CD4-positive, alpha-beta T cell treated with Interleukin-1 beta for 1 hour (primary cell): ENCODE results near the gene PLEKHS1.

Source experiments
- DNase-seq, 2 donors: peaks; one replicate each; pipeline ENCODE4 v3.0.0-alpha.2; 2020 to 2022

Gene PLEKHS1

DNA sequence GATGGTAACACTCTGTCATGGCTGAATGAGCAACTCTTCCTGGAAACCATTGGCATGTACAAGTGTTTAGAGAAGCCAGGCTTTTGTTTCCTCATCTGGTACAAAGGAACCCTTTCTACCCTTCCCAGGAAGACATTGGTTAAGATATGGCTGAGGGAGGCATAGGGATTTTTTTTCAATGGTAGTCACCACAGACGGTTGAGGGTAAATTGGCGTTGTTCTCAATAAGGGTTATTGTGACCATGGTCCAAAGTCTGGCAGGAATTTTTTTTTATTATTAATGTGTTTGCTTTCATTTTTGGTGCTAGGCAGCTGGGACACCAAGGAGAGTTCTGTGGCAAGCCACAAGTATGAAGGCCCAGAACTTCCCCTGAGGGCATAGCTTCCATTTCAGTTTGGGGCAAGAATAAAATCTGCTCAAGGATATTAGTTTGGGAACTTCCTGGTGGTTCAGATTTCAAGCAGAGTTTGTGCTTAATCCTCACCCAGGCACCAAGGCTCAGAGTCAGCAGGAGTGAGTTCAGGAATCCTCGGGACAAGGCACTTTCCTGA, at the start of gene PLEKHS1:
TSS of gene PLEKHS1 (plus strand) at position 502 of the 552 bp plus-strand sequence. CDS start 3,596 bp downstream, outside the sequence.
- no peak for DNase-seq

GRCh38 chr10:113704637-113705343, 46.7 kb upstream of the PLEKHS1 start:
- DNase-seq = peak in 1 of 2 donors; percentile 31

GRCh38 chr10:113705344-113705652, 46.2 kb upstream of the PLEKHS1 start:
- no peak for DNase-seq

DNA sequence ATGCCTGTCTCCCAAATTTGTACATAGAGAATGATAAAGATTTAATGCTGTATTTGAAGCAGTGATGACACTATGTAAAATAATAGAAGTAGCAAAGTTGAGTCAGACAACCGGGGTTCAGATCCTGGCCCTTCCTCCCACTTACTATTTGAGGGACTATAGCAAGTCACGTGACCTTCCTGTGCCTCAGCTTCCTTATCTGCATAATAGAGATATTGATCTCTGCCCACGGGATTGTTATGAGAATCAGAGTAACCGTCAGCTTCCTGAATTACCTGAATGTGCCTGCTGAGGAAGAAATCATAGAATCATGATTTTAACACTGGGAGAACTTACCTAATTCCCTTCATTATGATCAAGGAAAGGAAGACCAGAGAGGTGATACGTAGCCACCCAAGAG, 44.9 kb upstream of the PLEKHS1 start:
- no peak for DNase-seq

DNA sequence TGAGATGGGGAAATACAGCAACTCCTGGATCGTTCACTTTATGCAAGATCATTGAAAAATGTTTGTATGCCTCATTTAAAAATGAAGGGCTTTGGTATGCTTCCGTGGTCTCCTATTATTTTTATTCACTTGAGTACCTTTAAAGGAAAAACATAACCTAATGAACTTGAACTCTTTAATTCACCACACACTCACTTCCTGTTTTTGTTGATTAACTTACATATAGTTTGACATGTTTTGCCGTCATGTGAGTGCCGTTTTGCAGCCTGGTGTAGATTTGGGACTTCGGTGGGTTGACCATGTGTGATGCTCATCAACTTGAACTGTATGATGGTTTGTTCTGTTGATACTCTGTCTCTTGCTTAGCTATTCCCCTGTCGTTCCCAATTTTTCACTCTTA, 42.8 kb upstream of the PLEKHS1 start:
- no peak for DNase-seq

GRCh38 chr10:113709221-113709838, 42.2 kb upstream of the PLEKHS1 start:
- no peak for DNase-seq

DNA sequence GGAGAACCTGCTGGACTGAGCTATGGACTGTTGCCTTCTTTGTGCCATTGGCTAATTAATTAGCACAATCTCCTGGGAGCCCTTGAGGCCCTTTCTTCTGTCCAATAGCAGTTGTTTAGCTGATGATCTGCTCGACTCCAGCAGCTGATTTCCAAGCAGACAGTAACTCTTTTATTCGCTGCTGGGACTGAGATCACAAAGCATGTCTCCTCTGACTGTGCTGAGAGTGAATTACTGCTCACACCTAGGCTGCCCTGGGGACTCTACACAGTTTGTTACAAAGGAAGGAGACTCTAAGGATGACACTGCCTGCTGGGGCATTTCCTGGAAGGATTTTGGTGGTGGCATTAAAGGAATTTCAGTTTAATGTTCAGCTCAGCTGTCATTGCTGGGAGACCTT, 40.3 kb upstream of the PLEKHS1 start:
- DNase-seq = no peak

GRCh38 chr10:113712024-113712423, 39.5 kb upstream of the PLEKHS1 start:
- no peak for DNase-seq

DNA sequence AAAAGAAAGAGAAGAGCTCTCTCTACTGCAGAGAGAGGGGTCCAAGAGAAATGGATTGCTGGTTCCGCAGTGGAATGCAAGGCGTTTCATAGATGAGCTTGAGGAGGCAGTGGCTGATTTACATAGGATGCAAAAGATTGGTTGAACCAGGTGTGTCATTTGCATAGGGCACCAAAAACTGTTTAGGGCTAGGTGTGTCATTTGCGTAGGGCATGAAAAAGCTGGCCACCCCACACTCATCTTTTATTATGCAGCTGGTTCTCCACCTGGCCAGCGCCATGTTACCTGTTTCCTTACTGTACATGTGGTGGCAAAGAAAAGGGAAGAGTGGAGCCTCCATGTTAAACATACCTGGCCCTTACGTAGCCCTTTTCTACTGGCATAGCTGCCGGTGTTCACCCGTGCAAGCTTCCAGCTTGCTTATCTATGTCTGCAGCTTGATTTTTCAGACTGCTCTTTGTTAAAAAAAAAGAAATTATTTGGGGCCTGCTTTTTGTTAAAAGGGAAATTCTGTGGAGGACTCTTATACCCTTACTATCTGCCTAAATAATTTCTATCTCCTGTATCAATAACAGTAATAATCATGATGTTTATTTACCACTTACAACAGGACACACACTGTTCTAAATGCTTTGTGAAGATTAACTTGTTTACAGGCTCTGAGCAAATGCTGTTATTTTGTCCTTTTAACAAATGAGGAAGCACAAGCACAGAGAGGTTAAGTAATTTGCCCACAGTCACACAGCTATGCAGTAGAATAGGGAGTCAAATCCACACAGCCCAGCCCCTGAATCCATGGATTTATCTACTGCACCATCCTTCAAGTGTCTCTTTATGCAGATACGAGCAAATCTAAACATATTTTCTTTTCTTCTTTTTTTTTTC, 38.5 kb upstream of the PLEKHS1 start:
- no peak for DNase-seq

GRCh38 chr10:113713640-113713982, 37.9 kb upstream of the PLEKHS1 start:
- DNase-seq = no peak

- DNase-seq = no peak
Observed at GRCh38 chr10:113716109-113716910, 35.2 kb upstream of the PLEKHS1 start.

- no peak for DNase-seq
Observed at GRCh38 chr10:113718969-113719822, 32.3 kb upstream of the PLEKHS1 start.

DNA sequence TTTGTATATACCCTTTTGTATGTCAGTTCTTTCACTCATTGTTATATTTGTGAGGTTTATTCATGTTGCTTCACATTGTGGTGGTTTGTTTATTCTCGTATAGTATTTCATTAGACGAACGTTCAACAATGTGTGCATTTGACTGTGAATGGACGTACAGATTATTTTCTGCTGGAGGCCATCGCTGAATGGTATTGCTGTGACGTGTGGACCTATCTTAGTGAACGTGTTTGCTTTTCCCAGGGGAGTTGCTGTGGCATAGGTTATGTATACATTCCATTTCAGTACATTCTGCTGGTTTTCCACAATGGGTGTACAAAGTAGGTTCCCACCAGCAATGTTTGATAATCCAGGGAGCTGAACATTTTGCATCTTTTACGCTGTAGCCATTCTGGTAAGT, 31.1 kb upstream of the PLEKHS1 start:
- DNase-seq = no peak

GRCh38 chr10:113732160-113732881, 19.2 kb upstream of the PLEKHS1 start:
- DNase-seq = no peak

- no peak for DNase-seq
Observed at GRCh38 chr10:113732966-113733365, 18.5 kb upstream of the PLEKHS1 start.

DNA sequence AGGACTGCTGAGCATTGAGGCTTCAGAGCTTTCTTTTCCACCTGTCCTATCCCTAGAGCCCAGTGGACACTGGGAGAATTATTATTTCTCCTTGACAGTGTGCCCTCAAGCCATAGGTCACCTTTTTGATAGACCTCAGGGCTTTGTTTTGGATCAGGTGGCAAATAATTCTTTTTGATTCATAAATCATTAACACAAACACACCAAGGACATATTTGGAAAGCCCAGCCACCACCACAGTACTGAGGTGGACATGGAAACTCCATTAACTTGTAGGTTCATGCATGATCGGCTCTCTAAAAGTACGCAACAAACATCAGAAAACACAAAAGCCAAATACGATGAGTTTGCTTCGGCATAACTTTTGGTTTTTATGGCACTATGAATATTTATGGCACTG, 17.8 kb upstream of the PLEKHS1 start:
- no peak for DNase-seq

GRCh38 chr10:113735913-113736312, 15.6 kb upstream of the PLEKHS1 start:
- no peak for DNase-seq

- DNase-seq = no peak
Observed at GRCh38 chr10:113736576-113736975, 14.9 kb upstream of the PLEKHS1 start.

DNA sequence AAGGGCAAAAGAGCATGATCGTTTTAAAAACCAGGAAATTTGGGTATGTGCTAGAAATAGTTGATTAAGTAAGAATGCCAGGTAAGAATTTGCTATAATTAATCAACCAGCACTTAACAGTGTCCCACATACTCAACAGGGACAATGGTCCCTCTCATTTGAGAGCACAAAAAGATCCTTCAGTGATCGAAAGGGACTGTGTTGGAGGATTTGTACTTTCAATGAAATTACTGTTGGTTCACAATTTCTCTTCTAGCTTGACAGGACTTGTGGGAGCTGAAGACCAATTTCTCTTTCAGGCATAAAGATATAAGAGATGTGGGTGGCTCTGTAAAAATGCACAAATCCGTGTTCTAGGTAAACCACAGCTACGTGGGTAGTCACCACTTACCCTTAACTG, 12.5 kb upstream of the PLEKHS1 start:
- no peak for DNase-seq

GRCh38 chr10:113739577-113739976, 11.9 kb upstream of the PLEKHS1 start:
- DNase-seq = no peak

DNA sequence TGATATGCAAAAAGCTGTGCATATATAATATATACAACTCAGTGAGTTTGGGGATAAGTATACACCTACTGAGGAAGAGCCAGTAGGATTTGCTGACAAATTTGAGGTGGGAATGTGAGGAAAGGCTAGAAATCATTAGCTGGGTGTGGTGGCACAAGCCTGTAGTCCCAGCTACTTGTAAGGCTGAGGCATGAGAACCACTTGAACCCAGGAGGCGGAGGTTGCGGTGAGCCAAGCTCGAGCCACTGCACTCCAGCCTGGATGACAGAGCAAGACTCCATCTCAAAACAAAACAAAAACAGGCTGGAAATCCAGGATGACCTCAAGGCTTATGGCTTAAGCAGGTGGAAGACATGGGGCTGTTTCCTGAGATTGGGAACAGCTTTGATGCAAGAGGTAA, 10.6 kb upstream of the PLEKHS1 start:
- DNase-seq = no peak
